GM10266 (cell line): ENCODE data around the gene SPRED3.
"Not testable (repeated sequence)": the region's sequence is repeated elsewhere in the genome, so short reads cannot be mapped to it uniquely, and the experiment has no call there.

Experiments
- DNase-seq: peaks from one replicate; pipeline ENCODE4 v3.0.0; 2012; ENCODE audit errors: extremely low spot score
- CTCF ChIP-seq: IDR thresholded peaks from 2 replicates; pipeline ENCODE4 v1.5.1; 2012; ENCODE audit warnings: mild to moderate bottlenecking, low read depth; ENCODE audit not compliant: control insufficient read depth, insufficient read depth; ENCODE audit errors: missing control alignments

SPRED3 gene

GRCh38 chr19:38404858-38405257, 16.4 kb downstream of the SPRED3 start:
- TF ChIP-seq CTCF = no peak
- DNase-seq = no peak

DNA sequence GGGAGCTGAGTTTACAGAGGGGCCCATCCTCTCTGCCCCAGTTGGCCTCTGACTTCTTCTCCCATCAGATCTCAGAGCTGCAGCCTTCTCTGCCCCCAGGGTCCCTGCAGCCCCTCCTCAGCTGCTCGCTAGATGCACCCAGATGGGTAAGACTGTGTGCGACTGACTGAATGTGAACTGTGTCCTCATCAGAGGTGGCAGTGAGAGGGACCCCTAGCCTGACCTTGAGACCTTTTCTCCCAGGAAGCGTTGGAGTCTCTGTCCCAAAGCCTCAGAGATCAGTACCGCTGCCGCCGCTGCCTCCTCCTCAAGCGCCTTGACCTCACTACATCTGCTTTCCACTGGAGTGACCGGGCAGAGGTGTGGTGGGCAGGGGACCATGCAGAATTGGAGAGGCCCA, 16.8 kb downstream of the SPRED3 start:
- DNase-seq = no peak
- TF ChIP-seq CTCF = no peak

- no peak for TF ChIP-seq CTCF
- DNase-seq = no peak
These were observed 21.2 kb downstream of the SPRED3 start for GRCh38 chr19:38409631-38410133.

DNA sequence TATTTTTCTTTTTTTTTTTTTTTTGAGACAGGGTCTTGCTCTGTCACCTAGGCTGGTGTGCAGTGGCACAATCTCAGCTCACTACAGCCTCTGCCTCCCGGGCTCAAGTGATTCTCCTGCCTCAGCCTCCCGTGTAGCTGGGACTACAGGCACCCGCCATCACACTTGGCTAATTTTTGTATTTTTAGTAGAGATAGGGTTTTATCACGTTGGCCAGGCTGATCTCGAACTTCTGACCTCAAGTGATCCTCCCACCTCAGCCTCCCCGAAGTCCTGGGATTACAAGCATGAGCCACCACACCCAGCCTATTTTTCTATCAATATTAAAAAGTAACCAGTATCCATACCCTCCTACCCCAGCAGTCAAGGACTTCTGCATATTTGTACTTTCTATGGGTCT, 21.9 kb downstream of the SPRED3 start:
- not testable (repeated sequence) for DNase-seq

DNA sequence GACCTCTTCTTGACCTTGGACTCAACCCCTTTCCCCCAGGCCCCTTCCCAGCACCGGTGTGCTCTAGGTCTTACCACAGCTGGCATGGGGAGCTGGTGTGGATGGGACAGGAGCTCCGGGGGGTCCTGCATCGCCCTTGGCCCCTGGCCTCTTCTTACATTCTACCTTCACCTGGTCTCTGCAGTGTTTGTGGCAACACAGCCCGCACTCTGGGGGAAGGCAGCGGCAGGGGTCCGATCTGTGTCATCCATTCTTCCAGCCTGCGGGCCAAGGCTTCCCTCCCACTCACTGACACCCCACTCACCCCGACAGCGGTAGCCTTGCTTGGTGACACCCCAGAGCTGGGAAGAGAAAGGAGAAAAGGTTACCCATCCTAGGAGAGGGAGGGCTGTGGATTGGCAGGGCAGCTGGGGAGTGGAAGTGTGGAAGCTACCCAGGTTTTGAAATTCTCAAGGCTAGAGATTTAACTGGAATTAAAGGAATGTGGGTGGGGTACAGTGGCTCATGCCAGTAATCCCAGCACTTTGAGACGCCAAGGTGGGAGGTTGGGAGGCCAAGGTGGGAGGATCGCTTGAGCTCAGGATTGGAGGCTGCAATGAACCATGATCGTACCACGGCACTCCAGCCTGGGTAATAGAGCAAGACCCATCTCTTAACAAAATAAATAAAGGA, 22.7 kb downstream of the SPRED3 start:
- DNase-seq = no peak
- no peak for TF ChIP-seq CTCF

GRCh38 chr19:38411898-38412297, 23.4 kb downstream of the SPRED3 start:
- not testable (repeated sequence) for DNase-seq

- TF ChIP-seq CTCF = no peak
These were observed 24.0 kb downstream of the SPRED3 start for GRCh38 chr19:38412491-38412890.

GRCh38 chr19:38412961-38413360, 24.5 kb downstream of the SPRED3 start:
- DNase-seq = no peak
- no peak for TF ChIP-seq CTCF

More at GRCh38 chr19:38412491-38412890, 24.0 kb downstream of the SPRED3 start:
- no peak for DNase-seq
